Measurements from ENCODE around the gene TRIM59.

DNA sequence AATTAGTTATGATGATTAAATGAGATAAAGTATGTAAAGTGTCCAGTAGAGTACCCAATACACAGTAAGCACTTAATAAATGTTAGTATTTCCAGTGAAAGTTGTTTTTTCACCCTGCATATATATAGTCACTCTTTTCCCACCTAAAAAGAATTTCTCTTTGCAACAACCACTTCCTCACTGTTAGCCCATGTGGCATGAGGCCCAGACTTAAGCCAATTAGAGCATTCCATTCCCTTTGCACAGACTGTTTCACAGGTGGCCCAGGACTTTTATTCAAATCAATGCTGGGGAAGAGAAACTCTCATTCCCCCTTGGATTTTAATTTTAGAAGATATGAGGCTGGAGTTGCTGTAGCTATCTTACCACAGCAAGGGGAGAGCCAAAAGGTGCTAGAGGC lies 54.3 kb downstream of the TRIM59 start:
- TF ChIP-seq POLR2A (IDR thresholded peaks at IDR 0.05) = no peak
- TF ChIP-seq CTCF (IDR thresholded peaks at IDR 0.05) = no peak

Data from testis (tissue), 2 donors.